ENCODE results near the gene COPS9.

GRCh38 chr2:240166191-240166590 lies 30.1 kb upstream of the COPS9 start:
- TF ChIP-seq CTCF (IDR thresholded peaks at IDR 0.05) (no peak), POLR2AphosphoS5 (IDR thresholded peaks at IDR 0.05) (no peak), EP300 (IDR thresholded peaks at IDR 0.05) (no peak)
